HG02759 (cell line): ENCODE results near the gene C17orf107.
"Not testable (repeated sequence)": the region's sequence is repeated elsewhere in the genome, so short reads cannot be mapped to it uniquely, and the experiment has no call there.

Experiments used
- ATAC-seq: cut with Tn5 transposase; IDR thresholded peaks from one replicate; pipeline ENCODE4 v1.9.1; 2021; ENCODE audit warnings: mild to moderate bottlenecking, moderate library complexity; ENCODE audit not compliant: unreplicated experiment

The C17orf107 gene

GRCh38 chr17:4900231-4901107, 1.1 kb downstream of the C17orf107 start:
- ATAC-seq, result no peak

- ATAC-seq, result no peak
Measured at GRCh38 chr17:4901108-4901647, 1.8 kb downstream of the C17orf107 start.

- ATAC-seq, result no peak
Measured at GRCh38 chr17:4901648-4902344, 2.5 kb downstream of the C17orf107 start.

- no peak for ATAC-seq
Measured at GRCh38 chr17:4902540-4902939, 3.2 kb downstream of the C17orf107 start.

DNA sequence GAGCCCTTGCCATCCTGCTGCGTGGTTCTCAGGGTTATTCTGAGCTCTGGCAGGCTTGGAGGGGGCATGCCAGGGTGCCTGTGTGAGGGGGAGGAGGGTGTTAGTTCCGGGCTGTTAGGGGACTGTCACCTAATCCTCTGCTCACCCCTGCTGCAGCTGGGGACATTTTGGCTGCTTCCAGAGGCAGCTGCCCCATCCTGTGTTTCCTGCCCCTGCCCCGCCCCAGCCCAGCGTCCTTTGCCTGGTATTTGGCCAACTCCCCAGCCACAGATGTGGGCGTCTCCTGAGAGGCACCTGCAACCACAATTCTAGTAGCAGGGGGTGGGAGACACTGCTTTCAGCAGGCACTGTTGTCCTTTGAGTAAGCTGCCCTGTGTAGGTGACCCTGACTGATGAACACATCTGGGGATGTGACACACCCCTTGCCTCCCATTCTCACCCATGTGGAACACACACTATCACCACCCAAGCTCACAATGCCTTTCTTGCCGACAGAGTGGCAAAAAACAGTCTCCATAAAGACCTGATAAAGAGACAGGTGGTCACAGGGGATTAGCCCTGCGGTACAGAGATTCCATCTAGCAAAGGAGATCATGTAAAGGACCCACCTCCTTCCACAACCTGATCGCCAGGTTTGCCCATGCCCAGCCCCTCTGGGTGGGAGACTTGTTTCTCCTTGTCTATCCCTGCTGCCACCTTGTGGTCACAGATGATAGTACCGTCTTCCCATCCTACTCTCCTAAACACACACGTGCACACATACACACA, 3.9 kb downstream of the C17orf107 start, which contains the start of gene CHRNE:
Gene CHRNE, minus strand, starts transcription at position 48 of the 768 bp plus-strand sequence. Its CDS starts 35 bp downstream, at position 13.
- ATAC-seq, result peak; percentile 41

GRCh38 chr17:4906642-4907041, 7.3 kb downstream of the C17orf107 start:
- ATAC-seq, result not testable (repeated sequence)

DNA sequence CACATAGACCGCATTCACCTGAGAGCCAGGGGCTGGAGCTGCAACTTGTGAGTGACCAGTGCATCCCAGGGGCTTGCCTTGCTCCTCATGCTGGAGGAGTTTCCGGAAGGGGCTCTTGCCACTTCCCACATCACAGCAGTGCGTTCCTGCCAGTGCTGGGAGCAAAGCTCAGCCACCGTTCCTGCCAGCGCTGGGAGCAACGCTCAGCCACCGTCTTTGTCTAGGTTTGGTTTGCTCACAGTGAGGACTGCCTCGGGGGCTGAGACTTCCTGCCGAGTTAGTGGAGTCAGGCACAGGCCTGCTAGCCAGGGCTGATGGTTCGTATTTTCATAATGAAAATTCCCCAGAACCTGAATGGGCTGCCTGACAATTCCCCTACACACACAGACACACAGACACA, 9.0 kb downstream of the C17orf107 start:
- no peak for ATAC-seq

DNA sequence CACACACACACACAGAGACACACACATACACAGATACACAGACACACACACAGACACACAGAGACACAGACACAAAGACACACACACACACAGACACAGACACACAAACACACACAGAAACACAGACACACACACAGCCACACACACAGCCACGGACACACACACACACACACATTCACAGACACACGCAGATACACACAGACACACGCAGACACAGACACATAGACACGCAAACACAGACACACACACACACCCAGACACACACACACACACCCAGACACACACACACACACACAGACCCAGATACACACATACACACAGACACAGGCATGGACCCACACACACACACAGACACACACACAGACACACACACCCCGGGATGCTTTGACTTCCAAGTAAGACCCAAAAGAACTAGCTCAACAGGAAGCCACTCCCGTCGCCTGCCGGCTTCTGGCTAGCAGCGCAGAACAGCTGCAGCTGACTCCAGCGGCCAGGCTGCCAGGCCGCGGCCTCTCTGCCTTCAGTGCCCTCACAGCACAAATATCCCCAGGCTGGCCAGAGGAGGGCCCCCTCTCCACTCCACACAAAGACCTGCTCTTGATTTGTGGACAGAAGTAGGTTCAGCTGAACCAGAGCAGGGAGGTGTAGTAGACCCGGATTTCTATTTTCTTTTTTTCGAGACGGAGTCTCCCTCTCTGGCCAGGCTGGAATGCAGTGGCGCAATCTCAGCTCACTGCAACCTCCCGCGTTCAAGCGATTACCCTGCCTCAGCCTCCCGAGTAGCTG, 9.6 kb downstream of the C17orf107 start:
- ATAC-seq, result peak; percentile 48

GRCh38 chr17:4913994-4914393, 14.7 kb downstream of the C17orf107 start:
- no peak for ATAC-seq

DNA sequence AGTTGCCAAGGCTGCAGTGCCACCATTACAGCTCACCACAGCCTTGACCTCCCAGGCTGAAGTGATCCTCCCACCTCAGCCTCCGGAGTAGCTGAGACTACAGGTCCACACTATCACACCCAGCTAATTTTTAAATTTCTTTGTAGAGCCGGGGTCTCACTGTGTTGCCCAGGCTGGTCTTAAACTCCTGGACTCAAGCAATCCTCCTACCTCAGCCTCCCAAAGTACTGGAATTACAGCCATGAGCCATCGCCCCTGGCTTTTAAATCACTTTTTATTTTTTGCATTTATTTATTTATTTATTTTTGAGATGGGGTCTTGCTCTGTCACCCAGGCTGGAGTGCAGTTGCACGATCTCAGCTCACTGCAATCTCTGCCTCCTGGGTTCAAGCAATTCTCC, 15.2 kb downstream of the C17orf107 start:
- not testable (repeated sequence) for ATAC-seq

DNA sequence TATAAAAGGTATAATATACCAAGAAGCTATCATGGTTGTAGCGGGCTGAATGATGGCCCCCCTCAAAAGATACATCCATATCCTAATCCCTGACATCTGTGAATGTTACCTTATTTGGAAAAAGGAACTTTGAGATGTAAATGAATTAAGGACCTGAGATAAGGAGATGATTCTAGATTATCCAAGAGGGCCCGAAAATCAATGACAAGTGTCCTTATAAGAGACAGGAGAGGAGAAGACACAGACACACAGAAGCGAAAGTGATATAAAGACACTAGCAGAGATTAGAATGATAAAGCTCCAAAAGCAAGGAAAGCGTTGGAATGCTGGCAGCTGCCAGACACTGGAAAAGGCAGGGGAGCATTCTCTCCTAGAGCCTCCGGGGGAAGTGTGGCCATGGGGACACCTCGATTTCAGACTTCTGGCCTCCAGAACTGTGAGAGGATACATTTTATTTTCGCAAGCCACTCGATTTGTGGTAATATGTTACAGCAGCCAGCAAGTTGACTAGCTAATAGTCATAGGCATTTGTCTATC, 20.2 kb downstream of the C17orf107 start:
- ATAC-seq, result no peak

- no peak for ATAC-seq
Measured at GRCh38 chr17:4920351-4921048, 21.2 kb downstream of the C17orf107 start.

DNA sequence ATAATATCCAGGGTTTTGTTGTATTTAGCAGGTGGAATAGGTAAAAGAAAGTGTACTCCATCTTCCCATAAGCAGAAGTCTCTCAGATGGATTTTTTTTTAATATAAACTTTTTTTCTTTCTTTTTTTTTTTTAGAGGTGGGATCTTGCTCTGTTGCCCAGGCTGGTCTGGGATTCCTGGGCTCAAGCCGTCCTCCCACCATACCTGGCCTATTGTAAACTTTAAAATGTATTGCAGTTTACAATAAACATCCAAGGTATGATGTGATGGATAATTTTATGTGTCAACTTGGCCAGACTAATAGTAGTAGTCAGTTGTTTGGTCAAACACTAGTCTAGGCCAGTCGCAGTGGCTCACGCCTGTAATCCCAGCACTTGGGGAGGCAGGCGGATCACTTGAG, 22.0 kb downstream of the C17orf107 start:
- no peak for ATAC-seq

DNA sequence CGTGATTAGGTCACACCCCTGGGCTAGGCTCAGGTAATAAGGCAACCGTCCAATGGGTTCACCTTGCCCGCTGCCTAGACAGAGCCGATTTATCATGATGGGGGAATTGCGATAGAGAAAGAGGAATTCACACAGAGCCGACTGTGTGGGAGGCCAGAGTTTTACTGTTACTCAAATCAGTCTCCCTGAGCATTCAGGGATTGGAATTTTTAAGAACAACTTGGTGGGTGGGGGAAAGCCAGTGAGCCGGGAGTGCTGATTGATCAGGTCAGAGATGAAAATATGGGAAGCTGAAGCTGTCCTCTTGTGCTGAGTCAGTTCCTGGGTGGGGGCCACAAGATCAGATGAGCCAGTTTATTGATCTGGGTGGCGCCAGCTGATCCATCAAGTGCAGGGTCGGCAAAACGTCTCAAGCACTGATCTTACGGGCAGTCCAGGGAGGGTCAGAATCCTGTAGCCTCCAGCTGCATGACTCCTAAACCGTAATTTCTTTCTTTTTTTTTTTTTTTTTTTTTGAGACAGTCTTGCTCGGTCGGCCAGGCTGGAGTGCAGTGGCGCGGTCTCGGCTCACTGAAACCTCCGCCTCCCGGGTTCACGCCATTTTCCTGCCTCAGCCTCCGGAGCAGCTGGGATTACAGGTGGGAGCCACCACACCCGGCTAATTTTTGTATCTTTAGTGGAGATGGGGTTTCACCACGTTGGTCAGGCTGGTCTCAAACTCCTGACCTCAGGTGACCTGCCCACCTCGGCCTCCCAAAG, 27.4 kb downstream of the C17orf107 start:
- not testable (repeated sequence) for ATAC-seq

DNA sequence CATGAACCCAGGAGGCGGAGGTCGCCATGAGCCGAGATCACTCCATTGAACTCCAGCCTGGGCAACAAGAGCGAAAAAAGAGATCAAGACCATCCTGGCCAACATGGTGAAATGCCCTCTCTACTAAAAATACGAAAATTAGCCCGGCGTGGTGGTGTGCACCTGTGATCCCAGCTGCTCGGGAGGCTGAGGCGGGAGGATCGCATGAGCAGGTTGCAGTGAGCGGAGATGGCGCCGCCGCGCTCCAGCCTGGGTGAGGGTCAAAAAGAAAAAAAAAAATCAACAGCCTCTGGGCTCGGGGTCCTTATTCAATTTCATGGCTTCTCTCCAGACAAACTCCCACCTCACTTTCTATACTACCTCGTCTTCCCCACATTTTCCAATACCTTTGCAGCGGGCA, 29.5 kb downstream of the C17orf107 start:
- ATAC-seq, result no peak

DNA sequence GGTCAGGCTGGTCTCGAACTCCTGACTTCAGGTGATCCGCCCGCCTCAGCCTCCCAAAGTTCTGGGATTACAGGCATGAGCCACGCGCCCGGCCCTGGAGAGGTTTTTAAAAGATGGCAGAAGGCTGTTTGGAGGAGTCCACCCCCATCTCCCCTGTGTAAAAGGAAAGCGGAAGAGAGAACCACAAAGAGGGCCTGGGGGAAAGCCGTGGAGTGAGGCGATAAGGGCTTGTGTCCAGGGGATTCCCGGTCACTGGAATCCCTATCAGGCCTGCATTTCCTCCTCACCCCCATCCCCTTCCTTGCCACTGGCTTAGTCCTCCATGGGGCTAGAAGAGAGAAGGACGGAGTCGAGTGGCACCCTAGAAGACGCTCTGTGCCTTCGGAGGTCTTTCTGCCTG, 32.6 kb downstream of the C17orf107 start, which contains the start of gene GP1BA:
Gene GP1BA, plus strand, starts transcription at position 315 of the 400 bp plus-strand sequence. CDS start 328 bp downstream, outside the sequence.
- no peak for ATAC-seq

- ATAC-seq, result no peak
Measured at GRCh38 chr17:4932756-4933155, 33.4 kb downstream of the C17orf107 start.

- ATAC-seq, result no peak
Measured at GRCh38 chr17:4933646-4934045, 34.3 kb downstream of the C17orf107 start.
